Activated CD4-positive, alpha-beta T cell treated with anti-CD3 and anti-CD28 coated beads for 1 hour (primary cell): Measurements from ENCODE around the gene PKP2.
"Not testable (repeated sequence)": the region's sequence is repeated elsewhere in the genome, so short reads cannot be mapped to it uniquely, and the experiment has no call there.

Experiments
- DNase-seq: peaks from one replicate; pipeline ENCODE4 v3.0.0-alpha.2; 2020

Gene PKP2

GRCh38 chr12:32895688-32896431 is 717 bp downstream of the PKP2 start:
- no peak for DNase-seq

GRCh38 chr12:32894566-32894965 is 2.0 kb downstream of the PKP2 start:
- no peak for DNase-seq

- no peak for DNase-seq
These were observed 3.1 kb downstream of the PKP2 start for GRCh38 chr12:32893458-32893857.

GRCh38 chr12:32893043-32893442 is 3.5 kb downstream of the PKP2 start:
- no peak for DNase-seq

GRCh38 chr12:32892369-32892768 is 4.2 kb downstream of the PKP2 start:
- DNase-seq: not testable (repeated sequence)

GRCh38 chr12:32891956-32892355 is 4.6 kb downstream of the PKP2 start:
- DNase-seq: no peak

- no peak for DNase-seq
These were observed 5.1 kb downstream of the PKP2 start for GRCh38 chr12:32891526-32891925.

- no peak for DNase-seq
These were observed 7.4 kb downstream of the PKP2 start for GRCh38 chr12:32889011-32889760.

GRCh38 chr12:32887058-32887457 is 9.5 kb downstream of the PKP2 start:
- no peak for DNase-seq

- no peak for DNase-seq
These were observed 10.7 kb downstream of the PKP2 start for GRCh38 chr12:32885831-32886230.

- DNase-seq: no peak
These were observed 11.6 kb downstream of the PKP2 start for GRCh38 chr12:32884962-32885361.

- no peak for DNase-seq
These were observed 14.9 kb downstream of the PKP2 start for GRCh38 chr12:32881702-32882101.

GRCh38 chr12:32881107-32881506 is 15.5 kb downstream of the PKP2 start:
- DNase-seq: no peak

- not testable (repeated sequence) for DNase-seq
These were observed 17.5 kb downstream of the PKP2 start for GRCh38 chr12:32879066-32879465.

- no peak for DNase-seq
These were observed 18.7 kb downstream of the PKP2 start for GRCh38 chr12:32877601-32878459.

- DNase-seq: no peak
These were observed 20.6 kb downstream of the PKP2 start for GRCh38 chr12:32876004-32876403.

GRCh38 chr12:32874975-32875374 is 21.6 kb downstream of the PKP2 start:
- DNase-seq: no peak

GRCh38 chr12:32874078-32874477 is 22.5 kb downstream of the PKP2 start:
- no peak for DNase-seq

- DNase-seq: not testable (repeated sequence)
These were observed 24.2 kb downstream of the PKP2 start for GRCh38 chr12:32872416-32872815.

- DNase-seq: no peak
These were observed 25.9 kb downstream of the PKP2 start for GRCh38 chr12:32870716-32871115.

GRCh38 chr12:32868885-32869284 is 27.7 kb downstream of the PKP2 start:
- no peak for DNase-seq

- no peak for DNase-seq
These were observed 31.8 kb downstream of the PKP2 start for GRCh38 chr12:32864731-32865130.

GRCh38 chr12:32863128-32863527 is 33.4 kb downstream of the PKP2 start:
- no peak for DNase-seq
